Breast epithelium (tissue), 4 donors: Measurements from ENCODE around the gene MPG. TPM values are rescaled to one million over a fixed set of nuclear protein-coding genes. Genes with fewer than 3 reads are reported as not detected.

ENCODE experiments used
- DNase-seq, 2 donors: peaks; one replicate each; pipeline ENCODE4 v3.0.0-alpha.2; 2019; ENCODE audit warnings: low spot score in 2 of 2
- H3K27ac ChIP-seq, 2 donors: fragments of 200-600 bp; sonication (generic) in 1 of 2; one replicate each; pipeline ENCODE4 v1.5.1; 2016 to 2019; ENCODE audit warnings: mild to moderate bottlenecking in 1 of 2
- H3K27me3 ChIP-seq, 2 donors: fragments of 200-600 bp; sonication (generic) in 1 of 2; one replicate each; pipeline versions ENCODE4 v1.5.1 to v1.6.0; 2017 to 2019; ENCODE audit warnings: control low read depth in 1 of 2, mild to moderate bottlenecking in 1 of 2
- H3K36me3 ChIP-seq: fragments of 200-600 bp; one replicate; pipeline ENCODE4 v1.5.1; 2019
- H3K4me1 ChIP-seq, 2 donors: fragments of 200-600 bp; sonication (generic); one replicate each; pipeline ENCODE4 v1.5.1; 2016 to 2019; ENCODE audit warnings: control low read depth in 1 of 2
- H3K4me3 ChIP-seq, 3 donors: fragments of 200-600 bp; sonication (generic); 1 replicate in 2 of 3; 2 replicates in 1 of 3; pipeline ENCODE4 v1.5.1; 2016 to 2019; ENCODE audit warnings: mild to moderate bottlenecking in 3 of 3, moderate library complexity in 2 of 3
- H3K9me3 ChIP-seq, 2 donors: fragments of 200-600 bp; sonication (generic) in 1 of 2; one replicate each; pipeline ENCODE4 v1.5.1; 2016 to 2019; ENCODE audit warnings: control low read depth in 1 of 2
- POLR2A ChIP-seq: fragments of 450-650 bp; IDR thresholded peaks from one replicate; pipeline ENCODE4 v1.6.1; 2016; ENCODE audit warnings: antibody characterized with exemption, mild to moderate bottlenecking, moderate library complexity
- POLR2AphosphoS5 ChIP-seq, 3 donors: sonication (generic); formaldehyde crosslinking; IDR thresholded peaks; one replicate each; pipeline ENCODE4 v1.6.1; 2017; ENCODE audit warnings: antibody characterized with exemption in 3 of 3
- intact Hi-C: fragments of 100-400 bp; cut with DNase I; formaldehyde crosslinking; loops from one replicate; pipeline ENCODE4 v1.15.1; 2023; ENCODE audit warnings: low total_unique reads
- total RNA-seq, 3 donors: library from RNA; depleted of rRNA; stranded (reverse); fragments of >200 nt; gene quantifications; one replicate each; pipeline ENCODE4 v1.1.0, GENCODE V29; 2016
- TF ChIP-seq, protein P1 (sequence below), 3 donors: fragments of 450-650 bp; IDR thresholded peaks; one replicate each; pipeline ENCODE4 v1.5.1; 2016 to 2017; ENCODE audit warnings: antibody characterized with exemption in 3 of 3, mild to moderate bottlenecking in 3 of 3, moderate library complexity in 3 of 3

The MPG gene
- total RNA-seq, 3 donors from 2014 or later = 86.9 to 112 (median 89.1) TPM

DNA sequence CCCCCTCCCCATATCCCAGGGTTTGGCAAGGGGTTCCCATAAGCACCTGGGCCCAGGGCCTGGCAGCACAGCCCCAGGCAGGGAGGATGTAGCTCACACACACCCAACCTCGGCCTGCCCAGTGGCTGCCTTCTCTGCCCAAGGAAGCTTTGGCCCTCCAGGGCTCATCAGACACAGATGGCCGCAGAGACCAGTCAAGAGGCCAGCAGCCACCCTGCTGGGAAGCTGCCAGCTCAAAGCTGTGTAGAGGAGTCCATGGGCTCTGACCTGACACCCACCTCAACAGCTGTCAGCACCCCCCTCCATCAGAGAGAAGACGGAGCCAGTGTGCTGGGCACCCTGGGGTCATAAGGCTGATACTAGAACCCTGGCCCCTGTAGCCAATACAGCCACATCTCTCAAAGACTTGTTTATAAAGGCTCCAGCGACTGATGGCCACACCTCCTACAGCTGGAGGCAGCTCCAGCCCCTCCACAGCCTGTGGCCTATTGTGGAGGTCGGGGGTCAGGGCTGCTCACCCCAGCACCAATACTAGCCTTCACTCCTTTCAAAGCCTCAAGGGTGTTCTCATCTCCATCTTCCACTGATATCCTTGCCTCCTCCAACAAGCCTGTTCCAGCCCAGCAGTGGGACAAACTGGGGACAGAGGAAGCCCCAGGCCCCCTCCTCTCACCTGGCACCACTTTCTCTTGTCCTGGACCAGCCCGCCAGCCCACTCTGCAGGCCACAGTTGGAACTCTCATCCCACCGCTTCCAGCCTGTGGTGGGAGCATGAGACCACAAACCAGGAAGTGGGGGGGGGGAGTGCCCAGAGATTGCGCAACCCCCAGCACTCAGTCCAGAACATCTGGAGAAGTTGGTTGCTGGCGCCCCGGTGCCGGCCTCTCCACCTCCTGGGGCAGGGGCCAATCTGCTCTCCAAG lies 2.2 kb upstream of the MPG start:
- H3K4me3 ChIP-seq = peak overlapping the region in 1 of 3 donors; percentile 99
- peaks cover 16 to 34% of the 10 kb centered on the region in 2 donors for H3K4me1 ChIP-seq
- peak overlapping the region; percentile 91 to 98 for H3K27ac ChIP-seq
- peak; percentile 75 to 76 for DNase-seq
- H3K27me3 ChIP-seq = no peaks in the 10 kb centered on the region
- no peak for TF ChIP-seq POLR2A
- TF ChIP-seq, protein P1, sequence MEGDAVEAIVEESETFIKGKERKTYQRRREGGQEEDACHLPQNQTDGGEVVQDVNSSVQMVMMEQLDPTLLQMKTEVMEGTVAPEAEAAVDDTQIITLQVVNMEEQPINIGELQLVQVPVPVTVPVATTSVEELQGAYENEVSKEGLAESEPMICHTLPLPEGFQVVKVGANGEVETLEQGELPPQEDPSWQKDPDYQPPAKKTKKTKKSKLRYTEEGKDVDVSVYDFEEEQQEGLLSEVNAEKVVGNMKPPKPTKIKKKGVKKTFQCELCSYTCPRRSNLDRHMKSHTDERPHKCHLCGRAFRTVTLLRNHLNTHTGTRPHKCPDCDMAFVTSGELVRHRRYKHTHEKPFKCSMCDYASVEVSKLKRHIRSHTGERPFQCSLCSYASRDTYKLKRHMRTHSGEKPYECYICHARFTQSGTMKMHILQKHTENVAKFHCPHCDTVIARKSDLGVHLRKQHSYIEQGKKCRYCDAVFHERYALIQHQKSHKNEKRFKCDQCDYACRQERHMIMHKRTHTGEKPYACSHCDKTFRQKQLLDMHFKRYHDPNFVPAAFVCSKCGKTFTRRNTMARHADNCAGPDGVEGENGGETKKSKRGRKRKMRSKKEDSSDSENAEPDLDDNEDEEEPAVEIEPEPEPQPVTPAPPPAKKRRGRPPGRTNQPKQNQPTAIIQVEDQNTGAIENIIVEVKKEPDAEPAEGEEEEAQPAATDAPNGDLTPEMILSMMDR (IDR thresholded peaks at IDR 0.05) = peak; percentile 13 to 31 (median 17)
- TF ChIP-seq POLR2AphosphoS5 (IDR thresholded peaks at IDR 0.05) = peak in 2 of 3 donors; percentile 46 to 63
- intact Hi-C loops = no loop called here
- no peaks in the 10 kb centered on the region for H3K36me3 ChIP-seq
- no peaks in the 10 kb centered on the region for H3K9me3 ChIP-seq

DNA sequence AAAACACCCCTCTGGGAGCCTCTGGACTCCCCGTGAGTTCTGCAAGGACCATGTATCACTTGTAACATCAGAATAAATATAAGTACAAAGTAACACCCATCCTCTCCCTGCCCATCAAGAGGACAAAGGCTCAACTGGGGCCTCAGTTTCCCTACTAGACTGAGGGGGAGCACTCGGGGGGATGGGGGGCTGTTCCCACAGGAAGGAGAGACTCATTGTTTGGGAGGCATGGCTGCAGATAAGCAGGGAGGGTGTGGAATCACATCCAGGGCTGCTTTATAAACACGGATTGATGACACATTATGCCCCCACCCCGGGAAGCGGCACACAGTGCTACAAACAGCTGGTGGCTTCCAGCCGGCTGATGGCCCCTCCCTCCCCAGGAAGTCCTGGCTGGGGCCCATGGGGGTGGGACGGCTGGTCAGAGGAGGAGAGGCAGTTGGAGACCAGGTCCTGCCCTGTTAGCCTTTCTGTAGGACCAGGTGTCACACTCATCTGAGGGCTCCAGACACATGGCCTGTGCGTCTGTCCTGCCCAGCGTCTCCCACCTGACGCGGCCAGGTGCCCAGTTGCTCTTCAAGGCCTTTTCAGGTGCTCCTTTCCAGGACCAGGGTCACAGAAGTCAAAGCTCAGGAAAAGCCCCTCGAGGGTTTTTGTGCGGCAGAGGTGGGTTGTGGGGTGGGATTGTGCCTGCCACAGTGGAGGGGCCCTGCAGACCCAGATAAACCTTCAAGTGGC lies 1.3 kb upstream of the MPG start:
- DNase-seq = no peak
- Histone ChIP-seq H3K36me3 (no peaks in the 10 kb centered on the region), H3K27ac (peak overlapping the region; percentile 91 to 98), H3K4me3 (peak overlapping the region; percentile 71 to 99 (median 83)), H3K9me3 (no peaks in the 10 kb centered on the region), H3K4me1 (peaks cover 12 to 29% of the 10 kb centered on the region in 2 donors), H3K27me3 (no peaks in the 10 kb centered on the region)
- TF ChIP-seq POLR2A (no peak), POLR2AphosphoS5 (IDR thresholded peaks at IDR 0.05) (peak in 1 of 3 donors; percentile 50)
- intact Hi-C loops = no loop called here

DNA sequence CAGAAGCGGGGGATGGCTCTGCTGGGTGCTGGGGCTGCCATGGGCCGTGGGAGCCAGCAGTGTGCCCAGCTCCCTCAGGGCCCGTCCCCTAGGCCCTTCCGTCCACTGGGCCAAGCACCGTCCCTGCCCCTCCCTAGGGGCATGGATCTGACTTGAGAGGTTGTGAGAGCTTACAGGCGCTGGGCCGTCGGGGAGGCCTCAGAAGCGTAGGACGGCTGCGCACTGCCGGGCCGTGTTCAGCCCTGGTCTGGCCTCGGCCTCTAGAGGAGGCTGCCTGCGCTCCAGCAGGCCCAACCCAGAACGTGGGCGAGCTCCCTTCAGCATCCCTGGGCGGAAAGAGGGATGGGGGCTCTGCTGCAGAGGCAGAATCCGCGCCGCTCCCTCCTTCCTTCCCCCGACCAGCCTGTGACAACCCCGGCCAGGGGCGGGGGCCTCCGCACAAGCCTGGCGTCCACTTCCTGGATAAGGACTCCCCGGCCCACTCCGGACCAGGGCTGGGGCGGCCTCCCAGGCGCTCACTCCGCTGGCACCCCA lies 685 bp upstream of the MPG start:
- no peaks in the 10 kb centered on the region for H3K27me3 ChIP-seq
- peaks cover 12 to 29% of the 10 kb centered on the region in 2 donors for H3K4me1 ChIP-seq
- TF ChIP-seq, protein P1 (IDR thresholded peaks at IDR 0.05) = no peak
- TF ChIP-seq POLR2A = no peak
- no peak for TF ChIP-seq POLR2AphosphoS5 (IDR thresholded peaks at IDR 0.05)
- H3K4me3 ChIP-seq = peak overlapping the region; percentile 71 to 99 (median 83)
- H3K27ac ChIP-seq = peak overlapping the region; percentile 91 to 98
- no peaks in the 10 kb centered on the region for H3K9me3 ChIP-seq
- no peak for DNase-seq
- intact Hi-C loops = no loop called here
- H3K36me3 ChIP-seq = no peaks in the 10 kb centered on the region

DNA sequence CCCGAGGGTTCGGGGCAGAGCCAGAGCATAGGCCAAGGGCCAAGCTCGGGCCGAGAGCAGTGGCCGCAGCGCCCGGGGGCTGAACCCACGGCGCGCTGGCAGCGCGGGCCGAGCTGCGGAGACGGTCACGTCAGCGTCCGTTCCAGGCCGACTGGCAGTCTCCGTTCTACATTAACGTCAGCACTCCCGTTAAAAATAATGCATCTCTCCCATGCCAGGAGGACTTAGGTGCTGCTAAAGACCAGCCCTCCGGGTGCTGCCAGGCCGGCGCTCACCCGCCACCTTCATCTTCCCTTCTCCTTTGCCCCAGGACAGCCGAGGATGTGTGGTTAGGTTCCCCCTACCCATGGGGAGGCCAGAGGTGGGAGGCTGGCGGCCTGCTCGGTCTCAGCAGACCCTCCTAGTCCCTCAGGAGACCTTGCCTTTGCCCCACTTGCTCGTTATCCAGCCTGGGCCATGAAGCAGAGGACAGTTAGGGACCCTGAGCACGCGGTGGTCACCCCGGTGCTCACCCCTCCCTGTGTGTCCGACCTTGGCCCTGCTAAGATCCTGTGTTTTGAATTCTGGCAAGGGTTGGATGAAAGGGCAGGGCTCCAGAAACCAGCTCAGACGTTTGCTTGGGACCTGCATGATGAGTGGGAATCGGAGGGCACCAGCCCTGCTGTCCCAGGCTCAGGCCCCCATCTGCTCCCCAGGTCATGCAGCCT lies 572 bp downstream of the MPG start:
- intact Hi-C loops = no loop called here
- peaks cover 12 to 24% of the 10 kb centered on the region in 2 donors for H3K4me1 ChIP-seq

More for the DNA sequence above, 572 bp downstream of the MPG start:
- DNase-seq = no peak
- Histone ChIP-seq H3K27me3 (no peaks in the 10 kb centered on the region), H3K27ac (peak overlapping the region; percentile 91 to 98), H3K9me3 (no peaks in the 10 kb centered on the region), H3K36me3 (no peaks in the 10 kb centered on the region), H3K4me3 (peak overlapping the region; percentile 71 to 99 (median 83))
- TF ChIP-seq POLR2A = no peak
- TF ChIP-seq POLR2AphosphoS5 (IDR thresholded peaks at IDR 0.05) = no peak
- TF ChIP-seq, protein P1 (IDR thresholded peaks at IDR 0.05) = no peak
